CD8-positive, alpha-beta memory T cell (primary cell): ENCODE data around the gene EGFLAM. TPM values are rescaled to one million over a fixed set of nuclear protein-coding genes. Genes with fewer than 3 reads are reported as not detected.

ENCODE experiments used
- CTCF ChIA-PET: fragments of 350-600 bp; sonication (Branson Sonifier 250); formaldehyde crosslinking; loops from one replicate; lab custom pipeline; 2021; ENCODE audit warnings: antibody characterized with exemption; lab: Charles Lee
- POLR2A ChIA-PET: fragments of 350-600 bp; sonication (Branson Sonifier 250); formaldehyde crosslinking; loops from one replicate; lab custom pipeline; 2021; ENCODE audit warnings: antibody characterized with exemption; lab: Charles Lee
- DNase-seq, 5 donors: peaks; one replicate each; pipeline versions ENCODE4 v3.0.0 to v3.0.0-alpha.2; 2020 to 2022; ENCODE audit warnings: mixed read lengths in 1 of 5
- H3K27ac ChIP-seq: one replicate; pipeline ENCODE4 v1.7.0; 2013; ENCODE audit warnings: low read depth, mild to moderate bottlenecking, low read length, moderate library complexity
- H3K27me3 ChIP-seq: 2 replicates; pipeline ENCODE4 v1.7.0; 2013; ENCODE audit warnings: low read length, mild to moderate bottlenecking; ENCODE audit not compliant: insufficient read depth, poor library complexity, severe bottlenecking
- H3K36me3 ChIP-seq: 2 replicates; pipeline ENCODE4 v1.7.0; 2013; ENCODE audit warnings: mild to moderate bottlenecking, low read length, moderate library complexity; ENCODE audit not compliant: insufficient read depth
- H3K4me1 ChIP-seq: 2 replicates; pipeline ENCODE4 v1.7.0; 2013; ENCODE audit warnings: mild to moderate bottlenecking, low read length, moderate library complexity; ENCODE audit not compliant: insufficient read depth
- H3K4me3 ChIP-seq: 2 replicates; pipeline ENCODE4 v1.7.0; 2013; ENCODE audit warnings: mild to moderate bottlenecking, low read length
- H3K9me3 ChIP-seq: 2 replicates; pipeline ENCODE4 v1.7.0; 2013; ENCODE audit warnings: mild to moderate bottlenecking, low read length
- H3K27ac Mint-ChIP-seq, 8 donors: one replicate each; pipeline ENCODE4 v1.8.0; 2020 to 2021; ENCODE audit warnings: mixed read lengths in 8 of 8, mild to moderate bottlenecking in 6 of 8, inconsistent platforms in 3 of 8, moderate library complexity in 3 of 8
- H3K27me3 Mint-ChIP-seq, 2 donors: one replicate each; pipeline ENCODE4 v1.8.0; 2020 to 2021; ENCODE audit warnings: mixed read lengths in 2 of 2, mild to moderate bottlenecking in 1 of 2, moderate library complexity in 1 of 2
- H3K36me3 Mint-ChIP-seq, 3 donors: one replicate each; pipeline ENCODE4 v1.8.0; 2020 to 2021; ENCODE audit warnings: mixed read lengths in 3 of 3, inconsistent platforms in 1 of 3, mild to moderate bottlenecking in 1 of 3
- H3K4me1 Mint-ChIP-seq, 3 donors: one replicate each; pipeline ENCODE4 v1.8.0; 2020 to 2021; ENCODE audit warnings: mixed read lengths in 3 of 3, inconsistent platforms in 1 of 3, mild to moderate bottlenecking in 1 of 3
- H3K4me3 Mint-ChIP-seq, 7 donors: one replicate each; pipeline ENCODE4 v1.8.0; 2020 to 2021; ENCODE audit warnings: mixed read lengths in 7 of 7, mild to moderate bottlenecking in 6 of 7, moderate library complexity in 4 of 7, inconsistent platforms in 2 of 7
- H3K9me3 Mint-ChIP-seq, 5 donors: one replicate each; pipeline ENCODE4 v1.8.0; 2020 to 2022; ENCODE audit warnings: mixed read lengths in 5 of 5, mild to moderate bottlenecking in 3 of 5, moderate library complexity in 2 of 5, inconsistent platforms in 1 of 5
- polyA plus RNA-seq: library from polyadenylated mRNA; unstranded; fragments of 300-500 nt; fragmentation: Illumina TruSeq; gene quantifications from one replicate; pipeline ENCODE4 v1.2.3, GENCODE V29; 2021
- total RNA-seq, 2 experiments: library from RNA; stranded (reverse); gene quantifications; one replicate each; pipeline ENCODE4 v1.2.3, GENCODE V29; 2021

EGFLAM gene
- total and polyA plus RNA-seq, 3 experiments from 2014 or later = not detected

DNA sequence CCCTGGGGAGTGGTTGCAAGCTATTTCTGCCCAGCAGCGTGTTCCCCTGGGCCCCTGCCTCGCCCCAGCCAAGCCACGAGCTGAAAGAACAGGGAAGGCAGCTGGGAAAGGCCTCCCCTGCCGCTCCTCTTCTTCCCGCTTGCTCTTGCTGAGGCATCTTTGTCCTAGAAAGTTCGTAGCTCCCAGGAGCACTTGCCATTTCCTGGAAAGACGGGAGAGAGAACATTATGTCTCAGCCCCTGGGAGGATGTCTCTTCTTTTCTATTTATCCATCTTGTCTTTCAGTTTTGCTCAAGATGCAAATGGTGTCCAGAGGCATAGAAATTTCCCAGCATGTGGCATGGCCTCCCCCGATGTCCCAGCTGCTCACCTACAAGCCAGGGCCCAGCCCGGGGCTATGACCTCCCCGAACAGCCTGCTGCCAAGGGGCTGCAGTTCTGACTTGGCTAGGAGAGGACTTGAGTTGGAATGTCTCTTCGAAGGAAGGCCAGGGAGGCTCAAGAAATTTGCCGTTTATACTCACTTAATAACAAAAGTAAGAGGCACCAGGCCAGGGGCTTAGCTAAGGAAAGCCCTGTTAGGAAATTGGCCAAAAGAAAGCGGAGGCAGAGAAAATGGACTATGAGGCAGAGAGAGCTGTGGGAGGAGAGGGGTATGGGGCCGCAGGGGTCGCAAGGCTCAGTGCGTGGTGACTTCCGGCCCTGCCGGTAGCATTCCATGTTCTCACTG, 210.8 kb downstream of the EGFLAM start:
- Mint-ChIP-seq H3K27ac (no peak overlapping the region), H3K4me3 (no peak overlapping the region), H3K27me3 (peaks cover 31 to 58% of the 10 kb centered on the region in 2 donors), H3K36me3 (no peaks in the 10 kb centered on the region), H3K4me1 (no peaks in the 10 kb centered on the region), H3K9me3 (no peaks in the 10 kb centered on the region)
- CTCF ChIA-PET = no interaction called here
- H3K9me3 ChIP-seq = no peaks in the 10 kb centered on the region
- POLR2A ChIA-PET = no interaction called here
- no peaks in the 10 kb centered on the region for H3K36me3 ChIP-seq
- no peak overlapping the region for H3K27ac ChIP-seq
- peaks cover 4% of the 10 kb centered on the region for H3K27me3 ChIP-seq
- no peak overlapping the region for H3K4me3 ChIP-seq
- DNase-seq = no peak
- H3K4me1 ChIP-seq = no peaks in the 10 kb centered on the region

DNA sequence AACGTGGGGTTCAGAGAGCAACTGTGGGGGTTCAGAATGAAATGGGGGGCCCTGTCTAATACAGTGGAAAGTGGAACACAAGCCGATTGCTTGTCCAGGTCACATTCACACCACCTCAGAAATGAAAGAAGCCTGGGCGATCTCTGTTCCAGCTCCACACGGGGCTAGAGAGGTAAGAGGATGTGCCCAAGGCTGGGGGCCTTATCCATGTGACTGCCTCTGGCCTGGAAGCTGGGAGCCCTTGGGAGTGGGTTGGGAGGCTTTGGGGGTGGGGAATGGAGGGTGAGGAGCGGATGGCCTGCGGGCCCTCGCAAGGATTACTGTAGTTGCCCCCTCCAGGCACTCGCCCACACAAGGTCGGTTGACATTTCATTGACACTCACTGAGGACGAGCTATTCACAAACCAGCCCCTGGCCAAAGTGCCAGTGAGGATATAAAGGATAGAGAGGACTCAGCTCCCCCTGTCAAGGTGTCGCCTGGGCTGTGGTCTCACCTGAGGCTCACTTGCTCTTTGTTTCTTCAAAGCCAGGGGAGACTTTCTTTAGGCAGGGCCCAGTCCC, 211.4 kb downstream of the EGFLAM start:
- Mint-ChIP-seq H3K27me3 (peaks cover 37 to 63% of the 10 kb centered on the region in 2 donors), H3K4me1 (no peaks in the 10 kb centered on the region), H3K27ac (no peak overlapping the region), H3K36me3 (no peaks in the 10 kb centered on the region), H3K9me3 (no peaks in the 10 kb centered on the region), H3K4me3 (no peak overlapping the region)
- H3K4me3 ChIP-seq = no peak overlapping the region
- CTCF ChIA-PET = no interaction called here
- no peaks in the 10 kb centered on the region for H3K4me1 ChIP-seq
- no peak for DNase-seq
- H3K27ac ChIP-seq = no peak overlapping the region
- no peaks in the 10 kb centered on the region for H3K36me3 ChIP-seq
- POLR2A ChIA-PET = no interaction called here
- H3K9me3 ChIP-seq = no peaks in the 10 kb centered on the region
- peaks cover 4% of the 10 kb centered on the region for H3K27me3 ChIP-seq

DNA sequence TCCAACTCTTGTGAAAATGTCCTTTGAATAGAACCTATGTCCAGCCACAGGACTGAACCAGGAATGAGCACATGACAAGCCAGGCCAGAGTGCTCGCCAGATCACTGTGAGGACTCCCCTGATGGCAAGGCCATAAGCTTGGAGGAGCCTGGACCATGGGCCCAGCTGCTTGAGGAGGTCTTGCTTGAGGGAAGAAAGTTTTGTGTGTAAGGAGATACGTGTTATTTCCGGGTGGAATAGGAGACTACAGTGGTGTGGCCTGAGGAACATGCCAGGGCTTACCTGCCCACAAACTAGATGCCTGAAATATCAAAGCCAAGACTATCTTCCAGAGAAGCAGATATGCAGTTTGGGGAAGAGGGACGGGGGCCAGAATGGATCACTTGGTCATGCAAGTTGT, 213.3 kb downstream of the EGFLAM start:
- H3K36me3 ChIP-seq = no peaks in the 10 kb centered on the region
- no peak overlapping the region for H3K4me3 Mint-ChIP-seq
- no peaks in the 10 kb centered on the region for H3K4me1 ChIP-seq
- ChIA-PET POLR2A (no interaction called here), CTCF (no interaction called here)
- H3K27ac ChIP-seq = no peak overlapping the region
- no peaks in the 10 kb centered on the region for H3K9me3 ChIP-seq
- peaks cover 4% of the 10 kb centered on the region for H3K27me3 ChIP-seq
- no peaks in the 10 kb centered on the region for H3K4me1 Mint-ChIP-seq
- H3K36me3 Mint-ChIP-seq = no peaks in the 10 kb centered on the region
- H3K27me3 Mint-ChIP-seq = peaks cover 35 to 72% of the 10 kb centered on the region in 2 donors
- no peak overlapping the region for H3K4me3 ChIP-seq
- H3K9me3 Mint-ChIP-seq = no peaks in the 10 kb centered on the region
- DNase-seq = no peak
- no peak overlapping the region for H3K27ac Mint-ChIP-seq

DNA sequence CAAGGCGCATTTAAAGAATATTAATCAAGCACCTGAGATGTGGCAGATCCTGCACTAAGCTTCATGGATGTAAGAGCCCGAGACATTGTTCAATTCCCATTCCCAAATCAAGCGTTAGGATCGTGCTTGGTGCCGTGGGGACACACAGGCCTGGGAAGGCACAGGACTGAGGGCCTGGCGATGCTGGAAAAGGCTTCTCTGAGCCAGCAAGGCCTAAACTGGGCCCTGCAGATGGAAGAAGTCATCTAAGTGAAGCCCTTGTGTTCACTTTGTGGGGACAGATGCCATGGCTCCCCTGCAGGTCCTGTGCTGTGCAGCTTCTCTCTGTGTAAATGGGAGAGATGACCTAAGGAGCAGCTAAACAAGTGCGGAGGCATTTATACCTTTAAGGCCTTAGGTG, 214.2 kb downstream of the EGFLAM start:
- ChIA-PET POLR2A (no interaction called here), CTCF (interaction anchor here (2.0 kb wide), 1 partner anchor 31 kb away, joined by 4 read pairs; no protein-coding TSS in a partner anchor)
- H3K36me3 ChIP-seq = no peaks in the 10 kb centered on the region
- no peaks in the 10 kb centered on the region for H3K4me1 ChIP-seq
- H3K27me3 ChIP-seq = peaks cover 4% of the 10 kb centered on the region
- no peaks in the 10 kb centered on the region for H3K4me1 Mint-ChIP-seq
- H3K4me3 Mint-ChIP-seq = no peak overlapping the region
- H3K4me3 ChIP-seq = no peak overlapping the region
- H3K36me3 Mint-ChIP-seq = no peaks in the 10 kb centered on the region
- H3K27ac Mint-ChIP-seq = no peak overlapping the region
- H3K9me3 Mint-ChIP-seq = no peaks in the 10 kb centered on the region
- no peak for DNase-seq
- no peak overlapping the region for H3K27ac ChIP-seq
- H3K27me3 Mint-ChIP-seq = peaks cover 41 to 78% of the 10 kb centered on the region in 2 donors
- no peaks in the 10 kb centered on the region for H3K9me3 ChIP-seq

DNA sequence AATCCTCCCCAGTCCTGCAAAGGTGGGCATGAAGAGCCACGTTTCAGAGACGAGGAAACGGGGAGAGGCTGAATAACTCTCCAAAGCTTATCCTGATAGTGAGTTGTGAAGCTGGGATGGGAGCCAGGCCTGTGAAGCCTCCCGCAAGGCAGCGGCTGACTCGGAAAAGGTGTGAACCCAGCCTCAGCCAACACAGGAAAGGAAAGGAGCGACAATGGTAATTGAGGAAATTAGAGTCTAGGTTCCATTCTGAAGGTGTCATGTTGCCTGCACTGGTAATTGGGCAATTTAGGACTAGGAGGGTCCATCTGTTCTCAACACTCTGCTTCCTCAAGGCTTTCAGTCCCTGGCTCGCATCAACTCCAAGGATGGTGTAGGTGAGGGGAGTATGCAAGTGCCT, 214.6 kb downstream of the EGFLAM start:
- Mint-ChIP-seq H3K9me3 (no peaks in the 10 kb centered on the region), H3K27me3 (peaks cover 44 to 79% of the 10 kb centered on the region in 2 donors), H3K4me1 (no peaks in the 10 kb centered on the region), H3K4me3 (no peak overlapping the region), H3K36me3 (no peaks in the 10 kb centered on the region), H3K27ac (no peak overlapping the region)
- ChIA-PET POLR2A (no interaction called here), CTCF (interaction anchor here (2.0 kb wide), 1 partner anchor 31 kb away, joined by 4 read pairs; no protein-coding TSS in a partner anchor)
- no peaks in the 10 kb centered on the region for H3K4me1 ChIP-seq
- H3K36me3 ChIP-seq = no peaks in the 10 kb centered on the region
- H3K9me3 ChIP-seq = no peaks in the 10 kb centered on the region
- H3K27ac ChIP-seq = no peak overlapping the region
- DNase-seq = no peak
- H3K27me3 ChIP-seq = peaks cover 4% of the 10 kb centered on the region
- H3K4me3 ChIP-seq = no peak overlapping the region

DNA sequence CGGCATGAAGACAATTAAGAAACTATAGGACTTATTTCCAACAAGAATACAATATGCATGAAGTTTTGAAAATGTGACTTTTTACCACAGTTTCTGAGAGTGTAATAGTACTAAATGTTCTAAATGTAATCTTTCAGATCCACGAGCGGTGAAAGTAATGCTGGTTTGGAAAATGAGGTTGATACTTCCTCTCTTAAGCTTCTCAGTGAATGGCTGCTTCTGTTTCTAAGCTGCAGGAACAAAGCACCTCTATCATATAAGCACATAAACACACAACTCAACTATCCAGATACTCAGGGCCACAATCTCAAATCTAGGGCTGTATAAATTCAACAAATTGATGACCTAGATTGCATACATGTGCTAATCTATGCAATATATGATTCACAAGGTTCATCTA, 219.8 kb downstream of the EGFLAM start:
- H3K4me3 ChIP-seq = no peak overlapping the region
- Mint-ChIP-seq H3K27ac (no peak overlapping the region), H3K27me3 (peaks cover 23 to 69% of the 10 kb centered on the region in 2 donors), H3K4me1 (no peaks in the 10 kb centered on the region), H3K9me3 (no peaks in the 10 kb centered on the region), H3K4me3 (no peak overlapping the region), H3K36me3 (no peaks in the 10 kb centered on the region)
- no peaks in the 10 kb centered on the region for H3K36me3 ChIP-seq
- CTCF ChIA-PET = no interaction called here
- no peaks in the 10 kb centered on the region for H3K4me1 ChIP-seq
- POLR2A ChIA-PET = no interaction called here
- DNase-seq = no peak
- no peaks in the 10 kb centered on the region for H3K9me3 ChIP-seq
- H3K27me3 ChIP-seq = no peaks in the 10 kb centered on the region
- H3K27ac ChIP-seq = no peak overlapping the region

DNA sequence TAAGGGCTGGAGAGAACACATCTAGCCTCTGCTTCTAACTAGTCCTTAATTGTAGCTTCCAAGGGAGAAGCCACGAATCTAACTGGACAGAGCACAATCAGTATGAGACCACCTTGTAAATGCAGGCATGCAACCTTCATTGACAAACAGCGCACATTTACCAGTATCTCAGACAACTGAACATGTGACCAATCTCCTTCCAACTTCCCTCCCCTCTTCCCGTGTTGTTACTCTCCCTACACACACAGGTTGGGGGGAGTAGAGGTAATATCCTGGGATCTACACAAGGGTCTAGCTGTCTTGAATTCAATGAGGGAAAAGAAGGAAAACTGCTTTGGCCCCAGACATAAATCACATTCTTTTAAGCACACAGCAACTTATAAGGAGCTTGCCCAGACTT, 220.5 kb downstream of the EGFLAM start:
- ChIA-PET CTCF (no interaction called here), POLR2A (no interaction called here)
- Mint-ChIP-seq H3K9me3 (no peaks in the 10 kb centered on the region), H3K4me3 (no peak overlapping the region), H3K4me1 (no peaks in the 10 kb centered on the region), H3K36me3 (no peaks in the 10 kb centered on the region), H3K27ac (no peak overlapping the region), H3K27me3 (peaks cover 19 to 65% of the 10 kb centered on the region in 2 donors)
- DNase-seq = no peak
- no peak overlapping the region for H3K4me3 ChIP-seq
- no peaks in the 10 kb centered on the region for H3K36me3 ChIP-seq
- no peak overlapping the region for H3K27ac ChIP-seq
- no peaks in the 10 kb centered on the region for H3K9me3 ChIP-seq
- H3K27me3 ChIP-seq = no peaks in the 10 kb centered on the region
- no peaks in the 10 kb centered on the region for H3K4me1 ChIP-seq

DNA sequence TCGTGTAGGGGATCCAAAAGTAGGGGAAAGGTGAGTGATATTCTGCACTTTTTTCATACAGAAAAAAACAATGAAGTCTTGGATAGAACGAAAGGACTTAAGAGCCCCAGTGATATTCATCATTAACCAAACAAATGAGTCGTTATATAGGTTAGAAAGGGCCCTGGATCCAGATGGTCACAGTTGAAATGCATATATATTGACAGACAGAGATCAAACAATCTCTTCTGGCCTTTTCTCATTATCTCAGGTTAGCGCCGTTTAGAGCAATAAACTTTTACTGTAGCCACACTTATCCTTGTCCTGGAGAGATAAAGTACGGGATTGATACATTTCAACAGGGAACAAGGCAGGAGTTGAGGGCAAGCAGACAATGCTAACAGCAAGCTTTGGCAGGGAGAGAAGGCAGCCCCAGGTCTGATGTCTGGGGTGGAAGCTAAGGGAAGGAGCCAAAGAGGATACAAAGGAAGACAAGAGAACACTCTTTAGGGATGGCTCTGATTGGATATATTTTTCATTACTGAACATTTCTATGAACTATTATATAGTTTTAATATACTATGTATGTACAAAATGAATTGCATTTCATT, 221.1 kb downstream of the EGFLAM start:
- Mint-ChIP-seq H3K27ac (no peak overlapping the region), H3K4me1 (no peaks in the 10 kb centered on the region), H3K36me3 (peaks cover 0 to 2% (median 0%) of the 10 kb centered on the region in 3 donors), H3K4me3 (no peak overlapping the region), H3K9me3 (no peaks in the 10 kb centered on the region), H3K27me3 (peaks cover 14 to 65% of the 10 kb centered on the region in 2 donors)
- Histone ChIP-seq H3K27me3 (no peaks in the 10 kb centered on the region), H3K36me3 (no peaks in the 10 kb centered on the region), H3K4me3 (no peak overlapping the region), H3K27ac (no peak overlapping the region), H3K4me1 (no peaks in the 10 kb centered on the region), H3K9me3 (no peaks in the 10 kb centered on the region)
- ChIA-PET POLR2A (no interaction called here), CTCF (interaction anchor here (1.1 kb wide), 1 partner anchor 38 kb away, joined by 3 read pairs; no protein-coding TSS in a partner anchor)
- DNase-seq = no peak
